ENCODE measurements around the gene SEL1L2.

SEL1L2 gene

GRCh38 chr20:13816757-13817156 lies 173.7 kb downstream of the SEL1L2 start:
- DNase-seq (ENCODE audit: low spot score): peak; percentile 8

DNA sequence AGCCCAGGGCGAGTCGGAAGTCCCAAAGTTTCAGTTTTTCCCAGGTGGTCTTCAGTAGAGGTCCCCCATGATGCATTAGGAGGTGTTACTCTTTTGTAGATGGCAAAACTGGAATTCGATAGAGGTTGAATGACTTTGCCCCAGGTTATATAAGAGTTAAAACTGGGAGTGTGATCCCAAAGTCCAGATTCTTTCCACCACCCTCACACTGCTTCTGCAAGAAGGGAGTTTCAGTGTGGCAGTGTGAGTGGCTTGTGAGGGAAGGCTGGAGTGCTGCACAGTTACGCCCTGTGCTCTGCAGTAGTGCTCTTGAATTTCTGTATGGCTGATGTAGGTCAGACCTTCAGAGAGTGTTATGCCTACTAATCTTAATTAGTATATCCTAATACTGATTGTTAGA lies 175.7 kb downstream of the SEL1L2 start:
- no peak for DNase-seq (ENCODE audit: low spot score)

DNA sequence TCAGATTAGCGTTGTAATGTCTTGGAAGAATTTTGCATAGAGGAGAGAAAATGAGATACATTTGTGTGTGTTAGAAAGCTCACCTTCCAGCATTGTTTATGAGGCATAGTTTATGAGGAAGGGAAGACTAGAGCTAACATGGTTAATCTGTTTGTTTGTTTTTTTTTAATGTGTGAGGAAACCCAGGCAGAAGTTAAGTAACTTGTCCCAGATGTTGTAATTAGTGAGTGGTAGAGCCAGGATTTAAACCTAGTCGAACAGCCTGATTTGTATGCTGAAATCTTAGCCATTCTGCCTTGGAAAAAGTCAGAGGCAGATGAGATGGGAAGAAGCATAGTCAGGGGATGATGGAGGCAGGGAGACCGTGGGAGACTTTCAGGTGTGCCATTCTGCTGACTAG lies 176.5 kb downstream of the SEL1L2 start:
- no peak for DNase-seq (ENCODE audit: low spot score)

- no peak for DNase-seq (ENCODE audit: low spot score)
These were observed 180.0 kb downstream of the SEL1L2 start for GRCh38 chr20:13810446-13810845.

GRCh38 chr20:13809855-13810254 lies 180.6 kb downstream of the SEL1L2 start:
- DNase-seq (ENCODE audit: low spot score): no peak

DNA sequence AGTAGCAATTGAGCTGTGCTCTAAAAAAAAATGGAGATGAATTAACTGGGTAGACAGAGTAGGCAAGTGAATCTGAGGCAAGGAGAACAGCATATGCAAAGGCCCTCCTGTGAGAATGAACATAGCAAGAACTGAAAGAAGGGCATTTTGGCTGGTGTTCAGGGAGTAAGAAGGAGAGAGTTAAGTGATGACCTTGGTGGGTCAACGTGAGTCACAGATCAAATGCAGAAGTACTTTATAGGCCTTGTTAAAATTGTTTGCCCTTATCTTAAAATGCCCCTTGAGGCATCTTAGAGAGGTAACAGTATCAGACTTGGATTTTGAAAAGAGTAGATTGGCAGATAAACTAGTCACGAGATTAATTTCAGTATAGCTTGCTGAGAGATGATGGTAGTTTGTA lies 181.0 kb downstream of the SEL1L2 start:
- DNase-seq (ENCODE audit: low spot score): no peak

DNA sequence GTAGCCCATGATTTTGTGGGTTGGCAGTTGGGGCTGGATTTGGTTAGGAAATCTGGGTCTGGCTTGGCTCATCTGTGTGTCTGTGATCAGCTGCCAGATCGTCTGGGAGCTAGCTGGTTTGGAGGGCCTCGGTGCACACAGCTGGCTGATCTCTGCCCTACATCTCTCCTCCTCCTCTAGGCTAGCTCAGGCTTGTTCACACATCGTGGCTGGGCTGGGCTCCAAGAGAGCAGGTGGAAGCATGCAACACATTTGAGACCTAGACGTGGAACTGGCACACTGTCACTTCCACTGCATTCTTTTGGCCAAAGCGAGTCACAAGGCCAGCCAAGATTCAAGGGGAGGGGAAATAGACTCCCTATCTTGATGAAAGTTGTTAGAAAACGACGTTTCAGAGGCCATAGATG lies 189.7 kb downstream of the SEL1L2 start:
- peak; percentile 85 for DNase-seq (ENCODE audit: low spot score)

DNA sequence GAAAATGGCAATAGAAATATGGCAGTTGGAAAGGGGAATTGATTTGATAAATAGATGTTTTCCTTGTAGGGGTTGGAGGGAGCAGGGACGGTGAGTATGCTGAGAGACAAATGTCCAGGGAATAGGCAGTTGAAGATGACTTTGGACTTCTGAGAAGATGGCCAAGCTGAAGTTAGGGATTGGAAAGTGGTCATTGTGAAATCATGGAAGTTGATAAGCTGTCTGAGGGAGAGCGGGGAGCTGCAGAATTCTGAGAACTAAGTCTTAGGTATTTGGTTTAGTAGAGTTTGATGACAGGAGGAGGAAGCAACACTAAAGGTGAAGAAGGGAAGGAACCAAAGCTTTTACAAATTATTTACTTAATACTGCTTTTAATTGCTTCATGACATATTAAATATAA lies 190.4 kb downstream of the SEL1L2 start:
- DNase-seq (ENCODE audit: low spot score): no peak
